K562 (cell line): ENCODE data around the gene CAPN2. TPM values are rescaled to one million over a fixed set of nuclear protein-coding genes. Genes with fewer than 3 reads are reported as not detected.
A peak's percentile ranks its signal among the peaks of the same experiment; 100 is the strongest.

Experiments
- CBX5 ChIP-seq: IDR thresholded peaks from 2 replicates; pipeline ENCODE4 v1.6.1; 2014; ENCODE audit warnings: low read depth, borderline replicate concordance
- CSDE1 ChIP-seq, 2 experiments: fragments of 450-650 bp; IDR thresholded peaks; 2 replicates each; pipeline ENCODE4 v1.6.1; 2016; ENCODE audit warnings: mild to moderate bottlenecking in 1 of 2
- EP300 ChIP-seq: IDR thresholded peaks from 2 replicates; pipeline ENCODE4 v1.6.1; 2012; ENCODE audit warnings: low read length, improper control_type of control experiment
- EP400 ChIP-seq: fragments of 450-650 bp; IDR thresholded peaks from 2 replicates; pipeline ENCODE4 v1.6.1; 2017; ENCODE audit warnings: antibody characterized with exemption, mild to moderate bottlenecking, moderate library complexity
- HDAC1 ChIP-seq, 2 experiments: fragments of 450-650 bp; IDR thresholded peaks; 2 replicates each; pipeline ENCODE4 v1.6.1; 2016 to 2017; ENCODE audit warnings: inconsistent platforms in 1 of 2, mild to moderate bottlenecking in 1 of 2, moderate library complexity in 1 of 2
- KAT2B ChIP-seq: IDR thresholded peaks from one replicate; pipeline ENCODE4 v1.6.1; 2012; ENCODE audit warnings: low read depth, mild to moderate bottlenecking, control low read depth, inconsistent platforms, low read length, moderate library complexity
- L3MBTL2 ChIP-seq: fragments of 450-650 bp; IDR thresholded peaks from 2 replicates; pipeline ENCODE4 v1.6.1; 2016; ENCODE audit warnings: mild to moderate bottlenecking, moderate library complexity
- RBM15 ChIP-seq: fragments of 200-400 bp; formaldehyde crosslinking; IDR thresholded peaks from 2 replicates; pipeline ENCODE4 v1.6.1; 2018; ENCODE audit warnings: mild to moderate bottlenecking, low read length, moderate library complexity; ENCODE audit not compliant: insufficient read depth
- RBM25 ChIP-seq: fragments of 200-400 bp; formaldehyde crosslinking; IDR thresholded peaks from 2 replicates; pipeline ENCODE4 v1.6.1; 2018; ENCODE audit warnings: low read length, low read depth, moderate library complexity; ENCODE audit not compliant: severe bottlenecking
- RBM34 ChIP-seq: fragments of 200-400 bp; formaldehyde crosslinking; IDR thresholded peaks from 2 replicates; pipeline ENCODE4 v1.6.1; 2018; ENCODE audit warnings: low read length, borderline replicate concordance; ENCODE audit not compliant: insufficient read depth
- RFX7 ChIP-seq: fragments of 250-450 bp; sonication (Bioruptor Pico); IDR thresholded peaks from 2 replicates; pipeline ENCODE4 v1.5.1; 2021; ENCODE audit warnings: mild to moderate bottlenecking
- SMAD4 ChIP-seq: fragments of 250-450 bp; sonication (Bioruptor Pico); conservative IDR thresholded peaks from 2 replicates; pipeline ENCODE4 v1.8.0; 2021; ENCODE audit warnings: inconsistent platforms, mild to moderate bottlenecking, moderate library complexity
- SMARCB1 ChIP-seq: IDR thresholded peaks from 2 replicates; pipeline ENCODE4 v1.6.1; 2011; ENCODE audit warnings: improper control_type of control experiment, low read depth; ENCODE audit not compliant: insufficient read length
- SOX6 ChIP-seq: fragments of 450-650 bp; IDR thresholded peaks from 2 replicates; pipeline ENCODE4 v1.6.1; 2014; ENCODE audit warnings: mild to moderate bottlenecking
- TCF7L2 ChIP-seq: fragments of 150-350 bp; IDR thresholded peaks from 2 replicates; pipeline ENCODE4 v1.6.1; 2016; ENCODE audit warnings: low read depth, mild to moderate bottlenecking, low read length, moderate library complexity
- XRCC4 ChIP-seq: IDR thresholded peaks from one replicate; pipeline ENCODE4 v1.6.1; 2011; ENCODE audit not compliant: insufficient read depth, insufficient read length; ENCODE audit errors: extremely low read depth
- YY1 ChIP-seq, 3 experiments: IDR thresholded peaks; 2 replicates each; pipeline ENCODE4 v1.6.1; 2011; ENCODE audit warnings: low read length in 2 of 3, mild to moderate bottlenecking in 2 of 3, moderate library complexity in 2 of 3, borderline replicate concordance in 1 of 3, control low read depth in 1 of 3, low read depth in 1 of 3; ENCODE audit not compliant: insufficient read depth in 3 of 3, insufficient replicate concordance in 2 of 3, control insufficient read depth in 1 of 3, insufficient read length in 1 of 3; ENCODE audit errors: extremely low read depth in 1 of 3
- ZEB2 ChIP-seq: fragments of 450-650 bp; IDR thresholded peaks from 2 replicates; pipeline ENCODE4 v1.6.1; 2016
- ZNF24 ChIP-seq: fragments of 450-650 bp; IDR thresholded peaks from 2 replicates; pipeline ENCODE4 v1.6.1; 2016
- ZNF76 ChIP-seq: fragments of 250-450 bp; sonication (Bioruptor Pico); IDR thresholded peaks from 2 replicates; pipeline ENCODE4 v1.4.0; 2020; ENCODE audit warnings: mild to moderate bottlenecking, moderate library complexity, borderline replicate concordance
- polyA plus RNA-seq, 8 experiments: library from polyadenylated mRNA; depleted of rRNA in 4 of 8; stranded (reverse) in 5 of 8; unstranded in 3 of 8; fragments of >200 nt; fragmentation: Nextera tagmentation in 2 of 8; fragmentation: Illumina TruSeq in 1 of 8; extraction: Ambion mirVana in 2 of 8; extraction: Trizol in 1 of 8; gene quantifications; 2 replicates each; pipeline versions ENCODE4 v1.2.1 to v1.2.3, GENCODE V29; 2011 to 2014; ENCODE audit warnings: inconsistent platforms in 1 of 8, missing spikeins in 1 of 8
- total RNA-seq, 7 experiments: library from RNA; depleted of rRNA in 6 of 7; stranded (reverse); fragments of >200 nt in 6 of 7; fragmentation: Illumina TruSeq in 2 of 7; extraction: Trizol in 2 of 7; gene quantifications; 2 replicates each; pipeline versions ENCODE4 v1.2.1 to v1.2.3, GENCODE V29; 2011 to 2021; ENCODE audit warnings: low replicate concordance in 1 of 7
- TF ChIP-seq, protein P1 (sequence below): fragments of 250-450 bp; sonication (Bioruptor Pico); IDR thresholded peaks from 2 replicates; pipeline ENCODE4 v1.8.0; 2022; ENCODE audit warnings: inconsistent platforms
- TF ChIP-seq, protein P2 (sequence below): fragments of 450-650 bp; formaldehyde crosslinking; IDR thresholded peaks from 2 replicates; pipeline ENCODE4 v1.4.0; 2020; ENCODE audit warnings: mild to moderate bottlenecking
- TF ChIP-seq, protein P3 (sequence below), 2 experiments: fragments of 450-650 bp in 1 of 2; IDR thresholded peaks; 2 replicates each; pipeline ENCODE4 v1.6.1; 2011 to 2017; ENCODE audit warnings: low read depth in 2 of 2, antibody characterized with exemption in 1 of 2, borderline replicate concordance in 1 of 2, low read length in 1 of 2, mild to moderate bottlenecking in 1 of 2, mixed read lengths in 1 of 2; ENCODE audit not compliant: control insufficient read depth in 1 of 2

Gene CAPN2
- total and polyA plus RNA-seq, 9 of the 15 experiments (the other 6 are each of a cell fraction or from before 2014, with no cell fraction given), result 24.6 to 157 (median 101) TPM

DNA sequence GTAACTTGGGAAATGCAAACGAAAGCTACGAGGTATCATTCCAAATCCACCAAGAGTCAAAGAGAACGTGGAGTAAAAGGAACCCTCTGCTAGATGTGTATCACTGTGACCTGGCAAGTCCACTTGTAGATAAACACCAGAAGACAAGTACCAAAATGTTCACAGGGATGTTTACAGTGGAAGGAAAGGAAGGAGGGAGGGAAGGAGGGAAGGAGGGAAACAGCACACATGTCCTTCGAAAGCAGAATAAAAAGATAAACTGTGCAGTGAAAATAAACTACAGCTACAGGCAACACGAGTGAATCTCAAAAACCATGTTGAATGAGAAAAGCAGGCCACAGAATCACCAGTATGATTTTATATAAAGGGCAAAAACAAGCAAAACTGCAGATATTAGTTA is 73.5 kb downstream of the CAPN2 start (continued):
- no peak for TF ChIP-seq RBM34
- TF ChIP-seq, protein P1, sequence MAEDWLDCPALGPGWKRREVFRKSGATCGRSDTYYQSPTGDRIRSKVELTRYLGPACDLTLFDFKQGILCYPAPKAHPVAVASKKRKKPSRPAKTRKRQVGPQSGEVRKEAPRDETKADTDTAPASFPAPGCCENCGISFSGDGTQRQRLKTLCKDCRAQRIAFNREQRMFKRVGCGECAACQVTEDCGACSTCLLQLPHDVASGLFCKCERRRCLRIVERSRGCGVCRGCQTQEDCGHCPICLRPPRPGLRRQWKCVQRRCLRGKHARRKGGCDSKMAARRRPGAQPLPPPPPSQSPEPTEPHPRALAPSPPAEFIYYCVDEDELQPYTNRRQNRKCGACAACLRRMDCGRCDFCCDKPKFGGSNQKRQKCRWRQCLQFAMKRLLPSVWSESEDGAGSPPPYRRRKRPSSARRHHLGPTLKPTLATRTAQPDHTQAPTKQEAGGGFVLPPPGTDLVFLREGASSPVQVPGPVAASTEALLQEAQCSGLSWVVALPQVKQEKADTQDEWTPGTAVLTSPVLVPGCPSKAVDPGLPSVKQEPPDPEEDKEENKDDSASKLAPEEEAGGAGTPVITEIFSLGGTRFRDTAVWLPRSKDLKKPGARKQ (CRISPR knock-in tag), result no peak
- TF ChIP-seq, protein P2, sequence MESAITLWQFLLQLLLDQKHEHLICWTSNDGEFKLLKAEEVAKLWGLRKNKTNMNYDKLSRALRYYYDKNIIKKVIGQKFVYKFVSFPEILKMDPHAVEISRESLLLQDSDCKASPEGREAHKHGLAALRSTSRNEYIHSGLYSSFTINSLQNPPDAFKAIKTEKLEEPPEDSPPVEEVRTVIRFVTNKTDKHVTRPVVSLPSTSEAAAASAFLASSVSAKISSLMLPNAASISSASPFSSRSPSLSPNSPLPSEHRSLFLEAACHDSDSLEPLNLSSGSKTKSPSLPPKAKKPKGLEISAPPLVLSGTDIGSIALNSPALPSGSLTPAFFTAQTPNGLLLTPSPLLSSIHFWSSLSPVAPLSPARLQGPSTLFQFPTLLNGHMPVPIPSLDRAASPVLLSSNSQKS (CRISPR knock-in tag), result no peak
- no peak for TF ChIP-seq SMAD4 (CRISPR knock-in tag)
- TF ChIP-seq, protein P3, sequence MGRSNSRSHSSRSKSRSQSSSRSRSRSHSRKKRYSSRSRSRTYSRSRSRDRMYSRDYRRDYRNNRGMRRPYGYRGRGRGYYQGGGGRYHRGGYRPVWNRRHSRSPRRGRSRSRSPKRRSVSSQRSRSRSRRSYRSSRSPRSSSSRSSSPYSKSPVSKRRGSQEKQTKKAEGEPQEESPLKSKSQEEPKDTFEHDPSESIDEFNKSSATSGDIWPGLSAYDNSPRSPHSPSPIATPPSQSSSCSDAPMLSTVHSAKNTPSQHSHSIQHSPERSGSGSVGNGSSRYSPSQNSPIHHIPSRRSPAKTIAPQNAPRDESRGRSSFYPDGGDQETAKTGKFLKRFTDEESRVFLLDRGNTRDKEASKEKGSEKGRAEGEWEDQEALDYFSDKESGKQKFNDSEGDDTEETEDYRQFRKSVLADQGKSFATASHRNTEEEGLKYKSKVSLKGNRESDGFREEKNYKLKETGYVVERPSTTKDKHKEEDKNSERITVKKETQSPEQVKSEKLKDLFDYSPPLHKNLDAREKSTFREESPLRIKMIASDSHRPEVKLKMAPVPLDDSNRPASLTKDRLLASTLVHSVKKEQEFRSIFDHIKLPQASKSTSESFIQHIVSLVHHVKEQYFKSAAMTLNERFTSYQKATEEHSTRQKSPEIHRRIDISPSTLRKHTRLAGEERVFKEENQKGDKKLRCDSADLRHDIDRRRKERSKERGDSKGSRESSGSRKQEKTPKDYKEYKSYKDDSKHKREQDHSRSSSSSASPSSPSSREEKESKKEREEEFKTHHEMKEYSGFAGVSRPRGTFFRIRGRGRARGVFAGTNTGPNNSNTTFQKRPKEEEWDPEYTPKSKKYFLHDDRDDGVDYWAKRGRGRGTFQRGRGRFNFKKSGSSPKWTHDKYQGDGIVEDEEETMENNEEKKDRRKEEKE (IDR thresholded peaks at IDR 0.05; ENCODE audit: borderline replicate concordance in 1 of 2, control insufficient read depth in 1 of 2, low read depth in 2 of 2, low read length in 1 of 2), result no peak
- TF ChIP-seq RBM15, result no peak
- TF ChIP-seq SMARCB1, result no peak
- no peak for TF ChIP-seq CBX5
- no peak for TF ChIP-seq TCF7L2
- no peak for TF ChIP-seq KAT2B
- TF ChIP-seq SOX6, result 0 out of 2 replicates have a peak, but pooled peaks have one; percentile 27
- TF ChIP-seq ZNF24, result no peak
- 0 out of 2 replicates have a peak, but pooled peaks have one; percentile 36 for TF ChIP-seq ZEB2
- TF ChIP-seq YY1 (IDR thresholded peaks at IDR 0.05; ENCODE audit: borderline replicate concordance in 1 of 3, control insufficient read depth in 1 of 3, extremely low read depth in 1 of 3, insufficient read depth in 3 of 3, insufficient read length in 1 of 3, insufficient replicate concordance in 2 of 3, low read depth in 1 of 3, low read length in 2 of 3), result no peak
- TF ChIP-seq ZNF76 (CRISPR knock-in tag), result no peak
- TF ChIP-seq RBM25, result no peak
- 0 out of 2 replicates have a peak, but pooled peaks have one; percentile 10 for TF ChIP-seq EP400
- peak in 1 of 2 experiments; percentile 67; a peak in 2 of 4 replicates for TF ChIP-seq HDAC1 (IDR thresholded peaks at IDR 0.05)
- 0 out of 2 replicates have a peak, but pooled peaks have one; percentile 27 for TF ChIP-seq L3MBTL2
- no peak for TF ChIP-seq EP300
- no peak for TF ChIP-seq XRCC4
- no peak for TF ChIP-seq RFX7 (CRISPR knock-in tag)
- no peak for TF ChIP-seq CSDE1 (IDR thresholded peaks at IDR 0.05)
